Right lobe of liver (tissue), 6 donors: ENCODE measurements around the gene RASA4. TPM values are rescaled to one million over a fixed set of nuclear protein-coding genes. Genes with fewer than 3 reads are reported as not detected.
"Not testable (repeated sequence)": the region's sequence is repeated elsewhere in the genome, so short reads cannot be mapped to it uniquely, and the experiment has no call there.

ENCODE experiments used
- ATAC-seq, 4 donors: fragments of 200-7000 bp; cut with Tn5 transposase; one replicate each; pipeline ENCODE4 v1.9.1; 2020; ENCODE audit warnings: mild to moderate bottlenecking in 4 of 4, moderate library complexity in 4 of 4
- DNase-seq, 3 donors: peaks; one replicate each; pipeline ENCODE4 v3.0.0-alpha.2; 2020
- H3K27ac ChIP-seq, 3 donors: fragments of 200-600 bp; one replicate each; pipeline ENCODE4 v1.8.0; 2022
- H3K27me3 ChIP-seq, 2 donors: fragments of 200-600 bp; one replicate each; pipeline ENCODE4 v1.8.0; 2022
- H3K36me3 ChIP-seq, 4 donors: fragments of 200-600 bp; sonication (generic) in 1 of 4; one replicate each; pipeline versions ENCODE4 v1.5.1 to v1.8.0; 2017 to 2022; ENCODE audit warnings: control low read depth in 1 of 4
- H3K4me1 ChIP-seq, 4 donors: fragments of 200-600 bp; sonication (generic) in 1 of 4; one replicate each; pipeline versions ENCODE4 v1.5.1 to v1.8.0; 2017 to 2022; ENCODE audit warnings: control low read depth in 1 of 4
- H3K4me3 ChIP-seq, 3 donors: fragments of 200-600 bp; one replicate each; pipeline ENCODE4 v1.8.0; 2022
- H3K9me3 ChIP-seq, 4 donors: fragments of 200-600 bp; sonication (generic) in 1 of 4; one replicate each; pipeline versions ENCODE4 v1.5.1 to v1.8.0; 2017 to 2022; ENCODE audit warnings: control low read depth in 1 of 4
- POLR2A ChIP-seq: fragments of 450-650 bp; IDR thresholded peaks from one replicate; pipeline ENCODE4 v1.6.1; 2017; ENCODE audit warnings: antibody characterized with exemption, mild to moderate bottlenecking
- whole genome bisulfite sequencing: methylation state at CpG from one replicate; pipeline ENCODE4 v1.1.6; 2018; ENCODE audit warnings: low coverage, low lambda C conversion rate; ENCODE audit not compliant: insufficient coverage; ENCODE audit errors: missing lambda C conversion rate; 5-methylcytosine and 5-hydroxymethylcytosine counted together
- intact Hi-C, 2 donors: fragments of 100-400 bp; cut with DNase I; formaldehyde crosslinking; loops; one replicate each; pipeline versions ENCODE4 v1.11.2 to v1.14.1; 2022
- total RNA-seq, 6 experiments: library from RNA; depleted of rRNA in 2 of 6; stranded (reverse); fragments of >200 nt in 2 of 6; fragmentation: NEBNext Ultra II Directional in 3 of 6; extraction: Animal tissue kit (Norgen Biotek cat#: 25700) in 3 of 6; gene quantifications; one replicate each; pipeline versions ENCODE4 v1.1.0 to v1.2.4, GENCODE V29; 2016 to 2023
- TF ChIP-seq, protein P1 (sequence below), 4 donors: fragments of 200-600 bp in 3 of 4; fragments of 450-650 bp in 1 of 4; IDR thresholded peaks; one replicate each; pipeline versions ENCODE4 v1.5.1 to v1.8.0; 2016 to 2022; ENCODE audit warnings: antibody characterized with exemption in 4 of 4, mild to moderate bottlenecking in 2 of 4
- donor health status: DM: no; HTN: yes; CAD: no.
- donor health status: DM: no; HTN: no; CAD: no.
- donor health status: DM: no; HTN: no; CAD: no.
- donor health status: DM: no; HTN: yes; CAD: no.
- donor health status: DM: no; HTN: yes; CAD: no.

Gene RASA4
- total RNA-seq, 6 experiments from 2014 or later = 1.9 to 10.5 (median 7.2) TPM

DNA sequence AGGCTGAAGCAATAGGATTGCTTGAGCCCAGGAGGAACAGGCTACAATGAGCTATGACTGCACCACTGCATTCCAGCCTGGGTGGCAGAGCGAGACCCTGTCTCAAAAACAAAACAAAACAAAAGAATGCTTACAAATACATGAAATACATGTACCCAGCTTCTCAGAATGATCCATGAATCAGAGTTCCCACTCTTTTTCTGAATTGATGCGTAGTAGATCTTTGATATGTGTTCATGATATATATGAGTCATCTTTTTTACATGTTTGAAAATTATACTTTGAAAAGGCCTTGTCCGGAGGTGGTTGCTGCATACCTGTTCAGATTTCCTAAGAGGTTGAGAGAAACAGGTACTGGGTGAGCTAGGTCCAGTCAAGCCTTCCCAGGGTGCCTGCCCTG is 40.2 kb downstream of the RASA4 start:
- H3K9me3 ChIP-seq, H3K27me3 ChIP-seq, DNase-seq, H3K4me1 ChIP-seq, H3K36me3 ChIP-seq, intact Hi-C loops, ATAC-seq, H3K27ac ChIP-seq, H3K4me3 ChIP-seq: not testable (repeated sequence)
- WGBS = no CpG with 5 or more reads among the region's 3 CpGs

DNA sequence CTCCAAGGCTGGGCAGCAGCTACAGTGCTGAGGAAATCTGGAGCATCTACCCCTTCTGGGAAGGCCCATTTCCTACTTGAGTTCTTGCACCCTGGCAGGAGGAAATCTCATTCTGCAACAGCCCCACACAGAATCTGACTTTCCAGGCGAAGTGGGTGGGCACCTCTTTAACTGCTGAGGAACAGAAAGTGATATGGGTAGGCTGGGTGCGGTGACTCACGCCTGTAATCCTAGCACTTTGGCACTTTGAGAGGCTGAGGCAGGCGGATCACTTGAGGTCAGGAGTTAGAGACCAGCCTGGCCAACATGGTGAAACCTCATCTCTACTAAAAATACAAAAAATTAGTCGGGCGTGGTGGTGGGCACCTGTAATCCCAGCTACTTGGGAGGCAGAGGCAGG is 41.9 kb downstream of the RASA4 start:
- intact Hi-C loops, H3K36me3 ChIP-seq, H3K27me3 ChIP-seq, H3K27ac ChIP-seq, H3K4me1 ChIP-seq, H3K9me3 ChIP-seq, H3K4me3 ChIP-seq, DNase-seq, ATAC-seq: not testable (repeated sequence)
- no CpG with 5 or more reads among the region's 6 CpGs for WGBS

DNA sequence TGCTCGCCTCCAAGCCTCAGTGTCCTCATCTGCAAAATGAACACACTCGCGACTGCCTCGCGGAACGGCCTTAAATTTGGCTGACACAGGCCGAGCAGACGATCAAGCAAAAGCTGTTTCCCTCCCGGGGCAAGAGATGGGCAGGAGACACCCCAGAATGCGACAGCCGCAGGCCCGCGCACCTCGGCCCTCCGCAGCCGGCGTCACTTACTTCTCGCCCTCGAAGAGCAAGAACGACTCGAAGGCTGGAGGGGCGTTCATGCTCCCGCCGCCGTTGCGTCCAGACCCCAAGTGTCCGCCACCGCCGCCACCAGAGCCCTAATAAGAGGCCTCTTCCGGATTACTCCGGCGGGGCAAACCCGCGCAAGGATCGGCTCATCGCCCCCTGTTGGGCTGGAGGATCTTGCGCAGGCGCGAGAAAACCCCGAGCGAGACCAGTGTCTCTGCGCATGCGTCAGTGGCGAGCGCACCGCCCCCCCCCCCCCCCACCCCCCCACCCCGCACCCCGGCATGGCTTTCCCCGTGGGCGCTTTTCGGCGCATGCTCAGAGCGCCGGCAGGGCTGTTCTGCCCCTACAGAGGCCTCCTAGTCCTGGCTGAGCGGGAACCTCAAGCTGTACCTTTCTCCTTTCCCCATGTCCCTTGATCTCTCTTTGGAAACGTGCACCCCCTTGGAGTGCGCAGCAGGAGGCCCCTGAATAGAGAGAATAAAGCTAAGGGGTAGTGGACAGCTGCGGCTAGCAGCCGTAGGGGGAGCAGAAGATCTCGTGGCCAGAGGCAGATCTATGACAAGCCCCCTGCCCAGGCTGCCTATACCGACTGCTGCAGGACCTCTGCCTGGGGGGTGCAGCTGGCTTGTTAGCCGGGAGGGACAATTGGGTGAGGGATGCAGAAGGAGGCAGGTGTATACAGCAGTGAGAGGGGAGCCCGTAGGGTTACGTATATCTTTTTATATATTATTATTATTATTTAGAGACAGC is 44.0 kb downstream of the RASA4 start, which contains the start of gene POLR2J3:
POLR2J3 (minus strand) TSS at position 323 of the 979 bp plus-strand sequence; CDS start at position 261, 62 bp downstream.
- H3K9me3 ChIP-seq, H3K4me1 ChIP-seq, H3K36me3 ChIP-seq, H3K27me3 ChIP-seq, intact Hi-C loops: not testable (repeated sequence)
- Histone ChIP-seq H3K27ac (peak within 1 kb of the TSS in 2 of 3 donors; percentile 64 to 71), H3K4me3 (peak within 1 kb of the TSS; percentile 53 to 98 (median 73))
- ATAC-seq (peak; percentile 92 to 95 (median 94)), DNase-seq (peak; percentile 95 to 100 (median 95))
- TF ChIP-seq, protein P1, sequence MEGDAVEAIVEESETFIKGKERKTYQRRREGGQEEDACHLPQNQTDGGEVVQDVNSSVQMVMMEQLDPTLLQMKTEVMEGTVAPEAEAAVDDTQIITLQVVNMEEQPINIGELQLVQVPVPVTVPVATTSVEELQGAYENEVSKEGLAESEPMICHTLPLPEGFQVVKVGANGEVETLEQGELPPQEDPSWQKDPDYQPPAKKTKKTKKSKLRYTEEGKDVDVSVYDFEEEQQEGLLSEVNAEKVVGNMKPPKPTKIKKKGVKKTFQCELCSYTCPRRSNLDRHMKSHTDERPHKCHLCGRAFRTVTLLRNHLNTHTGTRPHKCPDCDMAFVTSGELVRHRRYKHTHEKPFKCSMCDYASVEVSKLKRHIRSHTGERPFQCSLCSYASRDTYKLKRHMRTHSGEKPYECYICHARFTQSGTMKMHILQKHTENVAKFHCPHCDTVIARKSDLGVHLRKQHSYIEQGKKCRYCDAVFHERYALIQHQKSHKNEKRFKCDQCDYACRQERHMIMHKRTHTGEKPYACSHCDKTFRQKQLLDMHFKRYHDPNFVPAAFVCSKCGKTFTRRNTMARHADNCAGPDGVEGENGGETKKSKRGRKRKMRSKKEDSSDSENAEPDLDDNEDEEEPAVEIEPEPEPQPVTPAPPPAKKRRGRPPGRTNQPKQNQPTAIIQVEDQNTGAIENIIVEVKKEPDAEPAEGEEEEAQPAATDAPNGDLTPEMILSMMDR (IDR thresholded peaks at IDR 0.05) = peak; percentile 24 to 75 (median 64)
- peak; percentile 16 for TF ChIP-seq POLR2A
- WGBS = 0% methylated on average over 26 of the region's 64 CpGs

DNA sequence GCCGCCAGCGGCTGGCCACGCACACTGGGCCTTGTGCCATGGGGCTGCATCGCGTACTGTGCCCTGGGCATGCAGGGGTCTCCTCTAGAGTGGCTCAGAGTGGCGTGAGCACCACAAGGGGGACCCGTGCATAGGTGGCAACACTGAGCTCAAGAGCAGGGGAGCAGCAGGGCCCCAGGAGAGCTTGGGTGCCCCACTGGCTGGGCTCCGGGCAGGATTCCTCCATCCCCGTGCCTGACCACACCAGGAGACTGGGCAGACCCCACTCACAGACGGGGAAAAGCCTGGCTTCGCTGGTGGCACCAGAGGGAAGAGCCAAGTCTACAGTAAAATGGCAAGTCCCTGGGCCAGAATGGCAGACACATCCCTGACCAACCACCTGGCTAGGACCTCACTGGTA is 47.9 kb downstream of the RASA4 start:
- H3K9me3 ChIP-seq, ATAC-seq, H3K4me1 ChIP-seq, H3K36me3 ChIP-seq, H3K4me3 ChIP-seq, H3K27me3 ChIP-seq, H3K27ac ChIP-seq, intact Hi-C loops: not testable (repeated sequence)
- peak in 2 of 3 donors; percentile 30 to 35 for DNase-seq
- WGBS = no CpG with 5 or more reads among the region's 11 CpGs

DNA sequence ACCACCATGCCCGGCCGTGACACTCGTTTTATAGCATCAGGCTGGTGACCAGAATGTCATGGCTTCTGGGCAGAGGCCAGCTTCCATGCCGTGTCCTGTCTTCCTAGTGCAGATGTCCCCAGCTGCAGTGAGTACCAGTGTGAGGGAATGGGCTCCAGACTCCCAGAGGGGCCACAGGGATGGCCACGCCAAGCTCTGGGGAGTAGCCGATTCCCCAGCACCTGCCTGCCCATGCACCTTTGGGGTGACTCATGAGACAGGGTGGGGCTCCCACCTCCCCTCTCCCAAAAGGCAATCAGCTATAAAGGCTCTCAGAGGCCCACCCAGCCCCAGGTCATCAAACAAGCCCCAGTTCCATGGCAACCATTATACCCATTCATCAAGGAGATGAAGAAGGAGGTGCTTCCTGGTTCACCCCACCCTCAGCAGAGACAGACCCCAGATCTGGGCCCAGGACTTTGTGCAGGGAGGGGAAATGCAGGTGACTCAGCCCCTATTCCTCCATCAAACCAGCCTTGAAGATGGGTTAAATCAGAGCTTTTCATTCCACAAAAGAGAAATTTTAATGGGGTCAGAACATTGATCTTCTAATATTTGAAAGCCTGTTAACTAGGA is 65.6 kb downstream of the RASA4 start, which contains the start of gene SPDYE2:
SPDYE2 (plus strand) TSS at position 419 of the 615 bp plus-strand sequence. CDS start 2,030 bp downstream, outside the sequence.
- H3K27me3 ChIP-seq, intact Hi-C loops, H3K9me3 ChIP-seq, H3K27ac ChIP-seq, H3K4me1 ChIP-seq, H3K36me3 ChIP-seq, DNase-seq, H3K4me3 ChIP-seq: not testable (repeated sequence)
- no CpG with 5 or more reads among the region's 6 CpGs for WGBS
- ATAC-seq = peak in 2 of 4 donors; percentile 43 to 57

DNA sequence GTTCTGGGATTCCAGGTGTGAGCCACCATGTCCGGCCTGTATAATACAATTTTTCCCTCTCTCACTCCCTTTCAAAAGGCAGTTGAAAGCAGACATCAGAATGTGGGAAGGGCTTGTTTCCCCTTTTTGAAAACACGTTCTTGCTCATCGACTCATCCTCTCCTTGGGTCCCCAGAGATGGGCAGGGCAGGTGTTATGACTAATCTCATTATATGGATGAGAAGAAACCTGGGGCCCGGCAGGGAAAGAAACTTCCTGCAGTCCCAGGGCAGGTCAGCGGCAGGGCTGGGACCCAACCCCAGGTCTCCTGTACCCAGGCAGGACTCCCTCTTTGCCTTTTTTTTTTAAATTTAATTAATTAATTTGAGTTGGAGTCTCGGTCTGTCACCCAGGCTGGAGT is 70.2 kb downstream of the RASA4 start:
- H3K4me1 ChIP-seq, H3K27me3 ChIP-seq, H3K9me3 ChIP-seq, H3K36me3 ChIP-seq, H3K27ac ChIP-seq, H3K4me3 ChIP-seq, DNase-seq, intact Hi-C loops, ATAC-seq: not testable (repeated sequence)
- WGBS = no CpG with 5 or more reads among the region's 6 CpGs

DNA sequence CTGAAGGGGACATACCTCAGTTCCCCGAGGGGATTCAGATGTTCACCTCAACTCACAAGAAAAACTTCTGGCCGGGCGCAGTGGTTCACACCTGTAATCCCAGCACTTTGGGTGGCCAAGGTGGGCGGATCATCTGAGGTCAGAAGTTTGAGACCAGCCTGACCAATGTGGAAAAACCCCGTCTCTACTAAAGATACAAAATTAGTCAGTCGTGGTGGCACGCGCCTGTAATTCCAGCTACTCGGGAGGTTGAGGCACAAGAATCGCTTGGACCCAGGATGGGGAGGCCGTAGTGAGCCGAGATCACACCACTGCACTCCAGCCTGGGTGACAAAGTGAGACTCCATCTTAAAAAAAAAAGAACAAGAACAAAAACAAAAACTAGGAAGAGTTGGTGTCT is 71.3 kb downstream of the RASA4 start:
- intact Hi-C loops, H3K36me3 ChIP-seq, H3K4me3 ChIP-seq, ATAC-seq, H3K27ac ChIP-seq, DNase-seq, H3K4me1 ChIP-seq, H3K27me3 ChIP-seq, H3K9me3 ChIP-seq: not testable (repeated sequence)
- WGBS = no CpG with 5 or more reads among the region's 12 CpGs

DNA sequence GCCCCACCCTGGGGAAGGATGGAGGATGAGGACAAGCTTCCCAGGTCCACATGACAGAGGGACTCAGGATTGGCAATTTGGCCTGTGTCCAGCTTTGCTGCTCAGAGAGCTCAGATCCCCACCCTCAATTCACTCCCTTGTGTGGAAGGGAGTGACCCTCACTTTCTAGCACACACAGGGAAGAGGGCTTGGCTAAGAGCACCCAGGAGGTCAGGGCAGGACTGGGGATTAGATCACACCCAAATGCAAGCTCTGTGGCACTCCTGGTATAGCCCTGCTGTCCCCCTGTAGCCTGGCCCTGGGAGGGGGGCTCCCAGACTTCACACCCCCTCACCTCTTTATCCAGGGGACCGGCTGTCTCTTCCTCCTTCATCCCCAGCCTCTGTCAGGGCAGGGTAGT is 72.2 kb downstream of the RASA4 start:
- H3K4me1 ChIP-seq, H3K36me3 ChIP-seq, H3K27me3 ChIP-seq, DNase-seq, H3K27ac ChIP-seq, H3K4me3 ChIP-seq, H3K9me3 ChIP-seq, intact Hi-C loops: not testable (repeated sequence)
- peak in 2 of 4 donors; percentile 4 to 5 for ATAC-seq
- no CpG with 5 or more reads among the region's 1 CpG for WGBS

DNA sequence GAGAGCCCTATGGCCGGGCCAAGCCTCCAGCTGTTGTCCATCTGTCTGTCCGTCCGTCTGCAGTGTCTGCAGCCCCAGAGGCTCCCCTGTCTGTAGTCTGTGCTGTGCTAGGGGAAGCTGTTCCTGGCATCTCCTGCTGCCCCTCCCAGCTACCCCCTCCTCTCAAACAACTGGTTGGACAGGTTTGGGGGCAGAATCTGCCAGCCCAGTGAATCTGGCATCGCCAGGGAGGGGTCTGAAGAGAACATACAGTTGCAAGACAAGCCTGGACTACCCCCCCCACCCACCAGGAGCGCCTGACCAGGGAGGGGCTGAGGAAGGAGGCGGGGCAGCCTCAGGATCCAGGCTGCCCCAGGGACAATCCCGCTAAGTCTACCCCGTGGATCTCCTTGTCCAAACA is 73.0 kb downstream of the RASA4 start, which contains the start of gene UPK3BL2:
UPK3BL2 (minus strand) TSS at position 101 of the 400 bp plus-strand sequence; CDS start at position 41, 60 bp downstream.
- intact Hi-C loops, H3K9me3 ChIP-seq, H3K4me1 ChIP-seq, H3K27ac ChIP-seq, H3K36me3 ChIP-seq, DNase-seq, H3K4me3 ChIP-seq, H3K27me3 ChIP-seq: not testable (repeated sequence)
- peak in 1 of 4 donors; percentile 1 for ATAC-seq
- no CpG with 5 or more reads among the region's 8 CpGs for WGBS

DNA sequence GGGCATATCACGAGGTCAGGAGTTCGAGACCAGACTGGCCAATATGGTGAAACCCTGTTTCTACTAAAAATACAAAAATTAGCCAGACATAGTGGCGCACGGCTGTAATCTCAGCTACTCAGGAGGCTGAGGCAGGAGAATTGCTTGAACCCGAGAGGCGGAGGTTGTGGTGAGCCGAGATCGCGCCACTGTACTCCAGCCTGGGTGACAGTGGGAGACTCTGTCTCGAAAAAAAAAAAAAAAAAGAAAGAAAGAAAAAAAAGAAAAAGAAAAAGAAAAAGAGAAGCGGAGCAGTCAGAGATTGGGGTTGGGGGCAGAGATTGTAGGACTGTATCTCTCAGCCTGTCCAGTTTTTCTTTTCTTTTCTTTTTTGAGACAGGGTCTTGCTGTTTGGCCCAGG is 73.8 kb downstream of the RASA4 start:
- intact Hi-C loops = not testable (repeated sequence)

More for the DNA sequence above, 73.8 kb downstream of the RASA4 start:
- H3K27ac ChIP-seq, H3K36me3 ChIP-seq, H3K4me1 ChIP-seq, DNase-seq, H3K4me3 ChIP-seq, H3K27me3 ChIP-seq, ATAC-seq, H3K9me3 ChIP-seq: not testable (repeated sequence)
- no CpG with 5 or more reads among the region's 11 CpGs for WGBS
